HG03045 (cell line): Measurements from ENCODE around the gene PID1.
"Not testable (repeated sequence)": the region's sequence is repeated elsewhere in the genome, so short reads cannot be mapped to it uniquely, and the experiment has no call there.

Experiments used
- ATAC-seq: cut with Tn5 transposase; IDR thresholded peaks from one replicate; pipeline ENCODE4 v1.9.1; 2021; ENCODE audit warnings: mild to moderate bottlenecking, moderate library complexity; ENCODE audit not compliant: unreplicated experiment

Gene PID1

DNA sequence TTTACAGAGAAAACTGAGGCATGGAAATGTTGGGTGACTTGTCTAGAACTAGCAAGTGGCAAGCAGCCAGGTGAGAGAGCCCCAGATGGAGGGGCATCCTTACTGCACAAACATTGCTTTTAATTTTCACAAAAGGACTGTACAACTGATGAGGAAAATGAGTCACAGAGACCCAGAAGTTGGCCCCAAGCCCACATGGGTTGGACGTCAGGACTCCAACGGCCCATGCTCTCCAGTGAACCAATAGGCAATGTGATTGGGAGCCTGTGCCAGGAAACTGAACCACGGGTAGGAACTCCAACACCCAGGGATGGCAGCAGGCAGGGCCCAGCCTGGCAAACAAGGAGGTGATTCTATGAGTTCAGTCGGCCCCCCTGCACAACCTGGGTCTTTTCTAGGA is 50.8 kb downstream of the PID1 start:
- ATAC-seq: no peak

DNA sequence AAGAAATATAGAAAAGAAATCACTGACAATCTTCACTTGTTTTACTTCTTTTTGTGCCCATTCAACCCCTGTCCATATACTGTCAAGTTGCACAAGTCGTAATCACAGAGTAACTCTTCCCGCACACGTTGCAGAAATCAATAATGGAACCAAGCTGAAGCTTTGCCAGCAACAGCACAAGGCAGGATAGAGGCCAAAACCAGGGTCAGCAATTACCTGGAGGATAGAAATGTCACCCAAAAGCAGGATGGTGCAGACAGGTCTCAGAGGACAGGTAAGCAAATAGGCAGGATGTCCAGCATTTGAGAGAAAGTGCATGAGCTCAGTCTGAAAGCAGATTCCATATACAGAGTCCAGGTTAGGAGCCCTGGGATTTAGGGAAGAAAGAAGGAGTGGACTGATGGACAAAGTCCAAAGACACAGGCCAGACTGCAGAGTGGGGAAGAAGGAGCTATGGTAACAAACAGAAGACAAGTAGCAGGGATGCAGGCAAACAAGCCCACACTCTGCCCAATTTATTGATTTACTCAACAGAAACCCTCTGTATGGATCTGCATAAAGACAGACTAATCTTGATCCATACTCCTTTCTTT is 52.7 kb downstream of the PID1 start:
- no peak for ATAC-seq

DNA sequence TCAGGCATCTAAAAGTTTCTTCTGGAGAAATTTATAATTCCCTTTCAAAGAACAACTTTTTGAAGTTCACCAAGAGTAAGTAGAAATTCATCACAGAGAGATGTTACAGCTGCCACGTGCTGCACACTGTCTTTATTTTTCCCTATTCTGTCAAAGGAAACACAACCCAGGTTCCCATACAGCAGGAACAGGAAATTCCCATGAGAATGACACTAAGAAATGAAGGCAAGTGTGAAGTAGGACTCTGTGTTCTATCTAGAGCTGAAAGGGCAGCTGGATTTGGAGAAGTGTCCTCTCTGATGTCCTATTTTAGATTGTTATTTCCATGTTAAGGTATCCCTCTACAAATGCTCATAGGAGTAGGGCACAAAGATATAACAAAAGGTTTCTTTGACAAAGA is 58.8 kb downstream of the PID1 start:
- no peak for ATAC-seq

DNA sequence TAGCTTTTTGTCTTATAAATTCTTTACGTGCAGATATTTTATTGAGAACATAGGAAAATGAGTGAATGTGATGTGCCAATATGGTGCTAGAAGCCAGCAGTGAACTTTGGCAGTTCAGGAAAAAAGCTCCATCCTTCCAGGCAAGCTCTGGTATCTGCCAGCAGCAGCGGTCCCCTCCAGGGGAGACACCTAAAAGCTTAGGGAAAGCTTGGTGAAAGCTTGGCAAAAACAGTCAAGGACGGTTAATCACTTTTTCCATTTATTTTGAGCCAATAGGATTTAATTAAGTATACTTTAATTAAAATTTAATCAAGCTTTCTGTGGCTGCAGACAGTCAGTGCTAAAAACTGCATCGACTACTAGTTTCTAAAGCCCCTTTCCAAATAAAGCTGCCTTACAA is 60.4 kb downstream of the PID1 start:
- ATAC-seq: no peak

DNA sequence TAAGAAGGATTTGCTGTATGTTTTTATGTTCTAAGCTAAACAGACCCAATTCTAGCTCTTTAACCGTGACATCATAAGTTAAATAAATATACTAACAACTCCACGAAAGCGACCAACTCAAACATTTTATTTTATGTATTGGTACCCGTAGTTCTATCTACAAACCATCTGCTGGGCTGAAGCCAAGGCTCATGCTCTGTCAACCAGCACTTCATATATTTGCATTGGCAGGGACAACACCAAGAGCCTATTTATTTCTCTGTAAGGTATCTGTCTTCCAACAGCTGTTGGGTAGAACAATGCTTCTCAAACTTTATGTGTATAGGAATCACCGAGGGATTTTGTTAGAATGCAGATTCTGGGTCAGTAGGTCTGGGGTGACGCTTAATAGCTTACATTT is 64.5 kb downstream of the PID1 start:
- ATAC-seq: no peak

DNA sequence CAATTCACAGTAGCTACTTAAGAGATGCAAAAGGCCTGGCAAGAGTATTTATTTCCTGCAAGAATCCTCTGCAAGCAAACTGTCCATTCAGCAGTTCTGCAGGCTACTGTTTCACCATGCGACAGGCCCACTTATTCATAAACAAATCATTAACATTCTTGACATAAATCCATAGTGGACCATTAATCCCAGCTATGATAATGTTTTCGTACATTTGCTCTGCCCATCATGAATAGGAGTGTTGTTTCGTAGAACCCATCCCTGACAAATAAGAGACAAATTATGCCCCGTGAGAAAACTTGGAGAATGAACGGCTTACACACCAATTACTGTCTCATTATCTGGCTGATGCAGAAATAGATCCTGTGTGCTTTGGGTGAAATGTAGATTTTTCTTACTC is 65.4 kb downstream of the PID1 start:
- no peak for ATAC-seq

DNA sequence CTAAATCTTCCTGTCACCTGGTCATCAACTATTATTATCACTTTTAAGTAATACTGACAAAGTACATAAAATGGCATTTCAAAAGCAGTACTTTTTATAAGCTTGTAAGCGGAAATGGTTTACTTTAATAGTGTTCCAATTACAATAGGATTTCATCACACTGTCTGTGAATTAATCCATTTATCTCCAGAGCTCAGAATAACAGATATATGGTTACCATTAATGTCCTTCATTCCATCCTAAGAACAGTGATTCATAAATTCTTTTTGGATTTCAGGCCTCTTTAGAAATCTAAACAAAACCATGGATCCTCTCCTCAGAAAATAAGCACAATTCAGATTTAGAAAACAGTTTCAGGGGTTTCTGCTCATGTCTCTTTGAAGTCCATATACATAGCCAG is 68.4 kb downstream of the PID1 start:
- no peak for ATAC-seq

DNA sequence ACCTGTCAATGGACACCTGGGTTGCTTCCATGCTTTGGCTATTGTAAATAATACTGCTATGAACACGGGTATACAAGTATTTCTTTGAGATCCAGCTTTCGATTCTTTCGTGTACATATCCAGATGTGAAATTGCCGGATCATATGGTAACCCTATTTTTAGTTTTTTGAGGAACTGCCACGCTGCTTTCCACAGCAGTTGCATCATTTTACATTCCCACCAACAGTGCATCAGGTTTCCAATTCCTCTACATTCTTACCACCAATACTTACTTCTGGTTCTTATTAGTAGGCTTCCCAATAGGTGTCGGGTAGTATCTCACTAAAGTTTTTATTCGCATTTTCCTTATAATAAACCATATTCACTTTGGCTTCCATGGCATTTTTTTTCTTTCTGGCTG is 69.6 kb downstream of the PID1 start:
- ATAC-seq: no peak

DNA sequence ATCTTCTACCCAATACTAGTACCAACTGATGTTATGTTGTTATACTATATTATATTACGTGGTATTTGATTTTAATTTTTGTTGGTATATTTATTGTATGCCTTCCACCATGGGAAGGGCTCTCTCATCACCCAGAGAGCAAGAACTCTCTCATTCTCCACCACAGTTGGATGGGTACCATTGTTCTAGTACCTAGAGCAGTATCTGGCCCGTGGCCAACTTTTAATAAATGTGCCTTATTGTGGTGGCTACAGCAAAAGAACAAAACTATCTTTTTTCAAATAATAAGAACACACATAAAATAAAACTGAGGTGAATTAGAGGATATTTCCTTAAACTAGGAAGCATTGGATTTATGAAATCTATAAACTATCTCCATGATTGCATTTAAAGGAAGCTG is 71.8 kb downstream of the PID1 start:
- no peak for ATAC-seq

DNA sequence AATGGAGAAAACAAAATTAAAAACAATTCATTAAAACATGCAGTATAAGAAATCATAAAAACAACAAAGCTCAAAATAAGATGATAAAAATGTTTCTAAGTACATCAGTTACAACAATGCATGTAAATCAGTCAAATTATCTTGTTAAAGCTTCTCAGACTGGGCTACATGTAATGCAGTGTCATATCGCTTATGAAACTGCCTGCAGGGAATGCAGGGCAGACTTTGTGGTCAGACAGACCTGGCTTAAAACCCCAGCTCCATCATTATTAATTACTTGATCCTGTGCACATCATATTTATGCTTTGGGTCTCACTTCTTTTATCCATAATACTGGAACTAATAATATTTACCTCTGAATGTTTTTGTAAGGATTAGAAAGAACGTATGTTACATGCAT is 74.6 kb downstream of the PID1 start:
- ATAC-seq: no peak

DNA sequence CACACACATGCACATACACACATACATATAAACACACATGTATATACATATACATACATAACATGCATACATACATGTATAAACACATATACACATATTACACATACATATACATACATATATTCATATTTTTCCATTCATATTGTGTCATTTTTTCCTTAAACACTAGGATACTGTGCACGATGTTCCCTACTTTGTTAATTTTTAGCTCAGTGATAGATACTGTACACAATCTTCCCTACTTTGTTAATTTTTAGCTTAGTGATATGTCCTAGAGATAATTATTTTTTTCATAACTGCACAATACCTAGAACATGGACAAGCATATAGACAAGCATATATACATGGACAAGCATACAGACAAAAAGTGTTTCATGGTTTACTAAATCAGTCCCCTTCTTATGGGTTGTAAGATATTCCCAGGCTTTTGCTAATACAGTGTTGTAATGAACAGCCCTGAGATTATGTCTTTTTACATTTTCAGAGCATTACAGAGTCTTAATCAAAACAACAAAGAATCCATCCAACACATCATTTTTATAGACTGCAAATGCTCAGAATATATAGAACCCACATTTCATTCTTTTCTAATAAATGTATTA is 75.6 kb downstream of the PID1 start:
- no peak for ATAC-seq

DNA sequence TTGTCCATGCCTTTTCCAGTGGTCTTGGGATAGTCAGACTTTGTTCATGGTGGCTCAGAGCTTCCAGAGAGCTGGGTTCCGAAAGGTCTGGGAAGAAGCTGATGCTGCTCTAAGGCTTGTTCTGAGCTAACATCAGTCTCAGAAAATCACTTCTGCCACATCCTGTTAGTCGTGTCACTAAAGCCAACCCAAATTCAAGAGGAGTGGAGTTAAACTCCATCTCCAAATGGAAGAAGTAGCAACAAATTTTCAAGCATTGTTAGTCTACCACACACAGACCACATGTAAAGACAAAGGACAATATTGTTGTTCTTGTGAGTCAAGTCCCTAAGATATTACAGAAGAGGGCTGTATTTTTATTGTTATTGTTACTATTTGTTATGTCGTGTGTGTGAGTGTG is 77.8 kb downstream of the PID1 start:
- ATAC-seq: no peak

DNA sequence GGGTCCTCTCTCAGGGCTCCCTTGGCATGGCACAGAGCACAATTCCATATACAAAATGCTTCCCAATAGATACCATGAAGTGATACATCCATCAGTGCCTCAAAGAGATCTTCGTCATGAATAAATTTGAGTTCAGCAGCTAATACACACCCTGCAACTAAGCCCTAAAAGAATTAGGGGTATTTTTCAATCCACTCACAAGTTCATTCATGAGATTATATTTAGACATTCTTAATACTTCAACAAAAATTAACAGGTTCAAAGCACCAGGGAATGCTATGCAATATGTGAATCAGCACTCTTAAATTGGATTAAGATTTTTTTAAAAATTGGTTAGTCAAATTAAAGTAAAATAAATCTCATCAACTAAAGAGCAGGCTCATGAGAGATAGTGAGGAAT is 79.7 kb downstream of the PID1 start:
- ATAC-seq: no peak

DNA sequence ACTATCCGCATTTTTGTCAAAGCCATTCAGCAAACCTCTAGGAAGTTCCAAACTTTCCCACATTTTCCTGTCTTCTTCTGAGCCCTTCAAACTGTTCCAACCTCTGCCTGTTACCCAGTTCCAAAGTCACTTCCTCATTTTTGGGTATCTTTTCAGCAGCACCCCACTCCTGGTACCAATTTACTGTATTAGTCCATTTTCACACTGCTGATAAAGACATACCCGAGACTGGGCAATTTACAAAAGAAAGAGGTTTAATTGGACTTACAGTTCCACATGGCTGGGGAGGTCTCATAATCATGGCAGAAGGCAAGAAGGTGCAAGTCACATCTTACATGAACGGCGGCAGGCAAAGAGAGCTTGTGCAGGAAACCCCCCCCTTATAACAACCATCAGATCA is 84.0 kb downstream of the PID1 start:
- not testable (repeated sequence) for ATAC-seq

DNA sequence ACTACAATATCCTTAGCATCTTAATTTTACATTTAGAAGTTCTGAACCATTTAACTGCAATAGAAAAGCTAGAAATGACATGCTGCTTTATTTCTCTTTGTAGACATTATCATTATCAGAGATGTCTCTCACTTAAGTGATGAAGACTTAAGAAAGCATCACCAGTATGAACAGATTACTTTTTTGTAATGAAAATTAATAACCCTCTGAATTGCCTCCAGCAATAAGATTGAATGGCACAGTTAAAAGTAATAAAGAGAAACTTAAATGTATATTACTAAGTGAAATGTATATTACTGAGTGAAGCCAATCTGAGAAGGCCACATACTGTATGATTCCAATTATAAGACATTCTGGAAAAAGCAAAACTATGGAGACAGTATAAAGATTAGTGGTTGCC is 89.4 kb downstream of the PID1 start:
- no peak for ATAC-seq

DNA sequence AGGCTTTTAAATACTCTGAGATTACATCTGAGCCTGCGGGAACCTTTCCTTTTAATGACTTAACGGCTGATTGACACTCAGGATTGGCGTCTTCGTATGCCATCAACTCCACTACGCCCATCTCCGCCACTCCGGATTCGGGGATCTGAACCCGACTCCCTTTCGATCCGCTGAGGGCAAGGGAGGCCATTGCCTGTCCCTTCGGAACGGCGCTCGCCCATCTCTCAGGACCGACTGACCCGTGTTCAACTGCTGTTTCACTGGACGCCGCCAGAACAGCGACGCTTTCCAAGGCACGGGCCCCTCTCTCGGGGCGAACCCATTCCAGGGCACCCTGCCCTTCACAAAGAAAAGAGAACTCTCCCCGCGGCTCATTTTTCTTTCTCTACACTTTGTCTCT is 90.4 kb downstream of the PID1 start:
- ATAC-seq: no peak

DNA sequence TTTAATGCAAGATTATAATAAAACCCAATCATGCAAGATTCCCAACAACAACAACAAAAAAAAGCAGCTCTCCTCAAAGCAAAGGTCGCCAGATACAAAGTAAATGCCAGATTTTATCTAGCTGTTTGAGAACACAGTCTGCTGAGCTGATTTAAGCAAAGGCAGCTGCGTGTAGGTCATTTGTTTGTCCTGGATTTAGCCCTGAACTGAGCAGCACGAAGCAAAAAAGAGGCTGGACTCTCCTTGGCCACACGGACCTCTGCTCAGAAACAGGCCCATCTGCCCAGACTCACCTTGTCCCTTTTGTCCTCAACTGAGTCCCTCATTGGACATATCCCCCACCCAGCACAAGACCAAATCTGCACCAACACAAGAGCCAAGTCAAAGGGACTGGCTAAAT is 91.5 kb downstream of the PID1 start:
- no peak for ATAC-seq

DNA sequence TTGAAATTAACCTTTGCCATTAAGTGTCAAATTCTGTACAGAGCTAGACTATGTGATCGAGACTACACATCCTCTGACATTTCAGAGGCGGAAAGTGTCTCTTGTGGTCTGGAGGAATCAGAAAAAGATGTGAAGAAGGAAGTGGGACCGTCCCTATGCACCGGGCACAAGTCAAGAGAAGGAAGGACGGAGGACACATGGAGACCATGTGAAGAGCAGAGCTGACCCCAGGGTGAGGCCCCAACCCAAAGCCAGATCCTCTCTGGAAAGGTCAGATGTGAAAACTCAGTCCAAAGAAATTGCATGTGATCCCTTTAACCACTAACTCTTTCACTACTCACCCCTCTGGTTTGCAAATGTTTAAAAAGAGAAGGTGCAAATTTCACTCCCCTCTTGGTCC is 92.4 kb downstream of the PID1 start:
- ATAC-seq: no peak

DNA sequence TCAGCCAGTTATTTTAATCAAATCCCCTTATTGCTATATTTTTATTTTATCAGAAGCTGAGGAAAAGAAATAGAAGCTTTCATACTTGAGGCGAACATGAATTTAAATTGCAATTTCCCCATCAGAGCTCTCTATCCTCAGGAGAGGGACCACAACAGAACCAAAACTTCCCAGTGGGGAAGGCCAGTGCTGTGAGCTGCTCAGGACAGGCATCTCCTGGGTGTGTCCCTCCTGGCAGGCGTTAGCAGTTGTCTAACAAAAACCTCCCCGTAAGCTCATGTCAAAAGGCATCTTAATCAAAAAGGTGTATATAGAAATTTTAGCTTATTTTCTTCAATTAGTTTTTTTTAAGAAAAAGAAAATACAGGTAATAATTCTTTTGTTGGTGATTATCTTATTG is 93.0 kb downstream of the PID1 start:
- no peak for ATAC-seq

DNA sequence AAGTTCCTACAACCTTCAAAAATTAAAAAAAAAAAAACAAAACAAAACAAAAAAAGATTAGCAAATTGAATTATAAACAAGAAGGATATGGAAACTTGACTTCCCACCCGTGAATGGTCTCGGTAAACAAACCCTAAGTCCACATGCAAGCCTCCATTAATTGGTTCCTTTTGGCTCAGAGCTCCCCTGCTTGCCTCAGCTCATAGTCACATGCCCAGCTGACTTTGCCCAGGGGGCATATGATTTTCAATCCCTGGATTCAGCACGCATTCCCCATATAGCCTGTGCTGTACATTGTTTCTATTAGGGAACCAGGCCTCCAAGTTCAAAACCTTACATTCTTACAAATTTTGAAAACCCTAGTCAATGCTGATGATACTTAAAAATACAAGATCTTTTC is 95.0 kb downstream of the PID1 start:
- no peak for ATAC-seq

DNA sequence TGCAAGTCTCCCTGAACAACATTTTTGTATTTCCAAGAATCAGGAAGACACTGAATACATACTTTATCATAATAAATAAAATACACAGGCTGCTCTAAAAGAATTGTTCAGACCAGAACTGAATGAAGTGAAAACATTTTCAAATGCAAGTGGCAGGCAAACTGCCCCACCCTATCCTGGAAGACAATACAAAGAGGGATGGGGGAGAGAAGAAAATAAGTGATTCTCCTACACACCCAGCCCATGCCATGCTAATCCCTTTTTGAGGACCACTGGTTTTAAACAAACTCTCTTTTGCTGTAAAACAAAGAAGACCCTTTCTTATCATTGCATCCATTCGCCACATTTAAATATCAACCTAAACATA is 95.6 kb downstream of the PID1 start:
- ATAC-seq: no peak

DNA sequence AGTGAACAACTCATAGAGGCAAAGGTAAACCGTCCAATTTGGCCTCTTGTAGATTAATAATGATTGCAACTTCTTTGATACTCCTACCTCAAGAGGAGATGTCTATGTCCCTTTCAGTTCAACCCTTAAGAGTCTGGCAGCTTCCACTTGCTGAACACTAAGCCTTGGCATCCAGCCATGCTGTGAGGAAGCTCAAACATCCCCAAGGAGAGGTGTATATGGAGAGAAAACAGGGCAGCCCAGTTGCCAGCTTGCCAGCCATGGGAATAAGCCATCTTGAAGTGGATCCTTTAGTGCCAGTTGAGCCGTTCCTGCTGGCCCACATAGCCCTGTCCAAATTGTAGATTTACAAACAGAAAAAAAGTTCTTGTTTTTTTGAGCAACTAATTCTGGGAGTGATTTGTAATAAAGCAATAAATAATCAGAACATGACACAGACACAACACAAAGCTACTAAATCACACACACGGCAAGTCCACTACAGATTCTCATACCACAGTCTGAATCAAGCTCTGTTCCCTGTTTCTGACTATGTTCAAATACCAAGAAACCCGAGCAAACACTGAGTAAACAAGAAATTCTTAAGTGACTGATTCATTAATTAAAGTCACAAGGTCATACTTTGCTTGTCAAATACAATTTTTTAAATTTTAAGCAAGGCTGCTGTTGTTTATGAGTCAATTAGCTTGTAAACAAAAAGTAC is 96.1 kb downstream of the PID1 start:
- no peak for ATAC-seq

DNA sequence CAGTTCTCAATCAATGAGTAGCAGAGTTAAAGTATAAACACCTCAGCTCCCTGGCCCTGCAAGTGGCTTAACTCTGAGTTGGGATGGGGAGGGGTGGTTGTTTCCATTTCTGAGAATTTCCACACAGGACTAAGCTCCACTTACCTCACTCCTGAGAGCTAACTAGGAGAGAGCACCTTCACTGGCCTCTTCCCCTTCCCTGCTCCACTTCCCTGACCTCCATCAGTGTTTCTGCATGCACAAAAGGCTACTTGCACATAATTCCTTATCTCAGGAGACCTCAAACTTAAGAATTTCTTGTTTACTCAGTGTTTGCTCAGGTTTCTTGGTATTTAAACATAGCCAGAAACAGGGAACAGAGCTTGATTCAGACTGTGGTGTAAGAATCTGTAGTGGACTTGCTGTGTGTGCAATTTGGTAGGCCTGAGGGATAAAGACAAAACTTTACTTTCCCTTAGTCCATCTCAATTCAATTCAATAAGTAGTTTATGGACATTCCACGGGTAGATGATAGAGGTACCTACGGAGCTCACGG is 97.2 kb downstream of the PID1 start:
- ATAC-seq: no peak
